RKO (cell line): ENCODE measurements around the gene HDGFL3.
"Not testable (repeated sequence)": the region's sequence is repeated elsewhere in the genome, so short reads cannot be mapped to it uniquely, and the experiment has no call there.

Source experiments
- DNase-seq: peaks from one replicate; pipeline ENCODE4 v3.0.0-alpha.2; 2016; ENCODE audit warnings: low spot score

The HDGFL3 gene

GRCh38 chr15:83193721-83194120, 13.9 kb downstream of the HDGFL3 start:
- no peak for DNase-seq

GRCh38 chr15:83192742-83193141, 14.9 kb downstream of the HDGFL3 start:
- no peak for DNase-seq

- DNase-seq = no peak
Observed at GRCh38 chr15:83190450-83190849, 17.2 kb downstream of the HDGFL3 start.

- DNase-seq = no peak
Observed at GRCh38 chr15:83185561-83185960, 22.1 kb downstream of the HDGFL3 start.

- DNase-seq = no peak
Observed at GRCh38 chr15:83178869-83179325, 28.7 kb downstream of the HDGFL3 start.

- DNase-seq = no peak
Observed at GRCh38 chr15:83178390-83178789, 29.2 kb downstream of the HDGFL3 start.

- DNase-seq = no peak
Observed at GRCh38 chr15:83174891-83175290, 32.7 kb downstream of the HDGFL3 start.

- no peak for DNase-seq
Observed at GRCh38 chr15:83170474-83171165, 37.0 kb downstream of the HDGFL3 start.

- not testable (repeated sequence) for DNase-seq
Observed at GRCh38 chr15:83169576-83169975, 38.0 kb downstream of the HDGFL3 start.

- no peak for DNase-seq
Observed at GRCh38 chr15:83166830-83167229, 40.8 kb downstream of the HDGFL3 start.

GRCh38 chr15:83166218-83166617, 41.4 kb downstream of the HDGFL3 start:
- no peak for DNase-seq

- no peak for DNase-seq
Observed at GRCh38 chr15:83164771-83165404, 42.7 kb downstream of the HDGFL3 start.

GRCh38 chr15:83164111-83164770, 43.4 kb downstream of the HDGFL3 start:
- DNase-seq = peak; percentile 32

GRCh38 chr15:83163032-83163431, 44.6 kb downstream of the HDGFL3 start:
- DNase-seq = no peak

GRCh38 chr15:83160741-83161140, 46.9 kb downstream of the HDGFL3 start:
- DNase-seq = no peak

- no peak for DNase-seq
Observed at GRCh38 chr15:83158393-83158792, 49.2 kb downstream of the HDGFL3 start.

GRCh38 chr15:83155942-83156341, 51.7 kb downstream of the HDGFL3 start:
- DNase-seq = no peak

GRCh38 chr15:83153288-83153687, 54.3 kb downstream of the HDGFL3 start:
- no peak for DNase-seq

- no peak for DNase-seq
Observed at GRCh38 chr15:83144771-83145170, 62.9 kb downstream of the HDGFL3 start.

GRCh38 chr15:83142151-83142550, 65.5 kb downstream of the HDGFL3 start:
- DNase-seq = not testable (repeated sequence)

GRCh38 chr15:83132861-83133523, 74.6 kb downstream of the HDGFL3 start:
- DNase-seq = no peak

GRCh38 chr15:83129791-83130190, 77.8 kb downstream of the HDGFL3 start:
- DNase-seq = no peak
